ENCODE measurements around the gene NSUN2.

Gene NSUN2

GRCh38 chr5:6598351-6598900 is 34.4 kb downstream of the NSUN2 start:
- Histone ChIP-seq H3K9ac (ENCODE audit: low read depth in 1 of 2, low read length in 2 of 2) (no peak overlapping the region), H3K27me3 (ENCODE audit: control insufficient read depth in 2 of 2, insufficient read depth in 2 of 2, low read length in 2 of 2) (no peaks in the 10 kb centered on the region), H3K4me1 (ENCODE audit: control insufficient read depth in 2 of 2, insufficient read depth in 2 of 2, low read length in 2 of 2) (no peaks in the 10 kb centered on the region), H3K36me3 (ENCODE audit: control insufficient read depth in 2 of 2, insufficient read depth in 2 of 2, low read length in 2 of 2) (peaks cover 33 to 53% of the 10 kb centered on the region in 2 donors), H3K9me3 (ENCODE audit: control insufficient read depth in 2 of 2, low read length in 2 of 2) (no peaks in the 10 kb centered on the region), H3K27ac (ENCODE audit: low read depth in 2 of 2, low read length in 2 of 2) (no peak overlapping the region), H3K4me3 (ENCODE audit: low read length in 2 of 2) (no peak overlapping the region)

- Histone ChIP-seq H3K36me3 (ENCODE audit: control insufficient read depth in 2 of 2, insufficient read depth in 2 of 2, low read length in 2 of 2) (peaks cover 33 to 46% of the 10 kb centered on the region in 2 donors), H3K4me1 (ENCODE audit: control insufficient read depth in 2 of 2, insufficient read depth in 2 of 2, low read length in 2 of 2) (no peaks in the 10 kb centered on the region), H3K27ac (ENCODE audit: low read depth in 2 of 2, low read length in 2 of 2) (no peak overlapping the region), H3K27me3 (ENCODE audit: control insufficient read depth in 2 of 2, insufficient read depth in 2 of 2, low read length in 2 of 2) (no peaks in the 10 kb centered on the region), H3K9me3 (ENCODE audit: control insufficient read depth in 2 of 2, low read length in 2 of 2) (no peaks in the 10 kb centered on the region), H3K9ac (ENCODE audit: low read depth in 1 of 2, low read length in 2 of 2) (no peak overlapping the region), H3K4me3 (ENCODE audit: low read length in 2 of 2) (no peak overlapping the region)
Observed at GRCh38 chr5:6597557-6597956, 35.3 kb downstream of the NSUN2 start.

GRCh38 chr5:6596388-6596787 is 36.5 kb downstream of the NSUN2 start:
- no peaks in the 10 kb centered on the region for H3K4me1 ChIP-seq (ENCODE audit: control insufficient read depth in 2 of 2, insufficient read depth in 2 of 2, low read length in 2 of 2)
- no peak overlapping the region for H3K9ac ChIP-seq (ENCODE audit: low read depth in 1 of 2, low read length in 2 of 2)
- H3K27me3 ChIP-seq (ENCODE audit: control insufficient read depth in 2 of 2, insufficient read depth in 2 of 2, low read length in 2 of 2): no peaks in the 10 kb centered on the region
- no peak overlapping the region for H3K27ac ChIP-seq (ENCODE audit: low read depth in 2 of 2, low read length in 2 of 2)
- H3K4me3 ChIP-seq (ENCODE audit: low read length in 2 of 2): no peak overlapping the region
- H3K9me3 ChIP-seq (ENCODE audit: control insufficient read depth in 2 of 2, low read length in 2 of 2): no peaks in the 10 kb centered on the region
- peaks cover 21 to 34% of the 10 kb centered on the region in 2 donors for H3K36me3 ChIP-seq (ENCODE audit: control insufficient read depth in 2 of 2, insufficient read depth in 2 of 2, low read length in 2 of 2)

- Histone ChIP-seq H3K9me3 (ENCODE audit: control insufficient read depth in 2 of 2, low read length in 2 of 2) (no peaks in the 10 kb centered on the region), H3K27ac (ENCODE audit: low read depth in 2 of 2, low read length in 2 of 2) (no peak overlapping the region), H3K4me1 (ENCODE audit: control insufficient read depth in 2 of 2, insufficient read depth in 2 of 2, low read length in 2 of 2) (no peaks in the 10 kb centered on the region), H3K4me3 (ENCODE audit: low read length in 2 of 2) (no peak overlapping the region), H3K27me3 (ENCODE audit: control insufficient read depth in 2 of 2, insufficient read depth in 2 of 2, low read length in 2 of 2) (no peaks in the 10 kb centered on the region), H3K36me3 (ENCODE audit: control insufficient read depth in 2 of 2, insufficient read depth in 2 of 2, low read length in 2 of 2) (peaks cover 13 to 25% of the 10 kb centered on the region in 2 donors), H3K9ac (ENCODE audit: low read depth in 1 of 2, low read length in 2 of 2) (no peak overlapping the region)
Observed at GRCh38 chr5:6595405-6595804, 37.4 kb downstream of the NSUN2 start.

GRCh38 chr5:6594066-6594465 is 38.8 kb downstream of the NSUN2 start:
- peaks cover 5 to 15% of the 10 kb centered on the region in 2 donors for H3K36me3 ChIP-seq (ENCODE audit: control insufficient read depth in 2 of 2, insufficient read depth in 2 of 2, low read length in 2 of 2)
- H3K4me3 ChIP-seq (ENCODE audit: low read length in 2 of 2): no peak overlapping the region
- H3K27ac ChIP-seq (ENCODE audit: low read depth in 2 of 2, low read length in 2 of 2): no peak overlapping the region
- H3K9ac ChIP-seq (ENCODE audit: low read depth in 1 of 2, low read length in 2 of 2): no peak overlapping the region
- H3K4me1 ChIP-seq (ENCODE audit: control insufficient read depth in 2 of 2, insufficient read depth in 2 of 2, low read length in 2 of 2): no peaks in the 10 kb centered on the region
- no peaks in the 10 kb centered on the region for H3K27me3 ChIP-seq (ENCODE audit: control insufficient read depth in 2 of 2, insufficient read depth in 2 of 2, low read length in 2 of 2)
- no peaks in the 10 kb centered on the region for H3K9me3 ChIP-seq (ENCODE audit: control insufficient read depth in 2 of 2, low read length in 2 of 2)

GRCh38 chr5:6593148-6594016 is 39.5 kb downstream of the NSUN2 start:
- H3K4me3 ChIP-seq (ENCODE audit: low read length in 2 of 2): no peak overlapping the region
- H3K27ac ChIP-seq (ENCODE audit: low read depth in 2 of 2, low read length in 2 of 2): no peak overlapping the region
- no peaks in the 10 kb centered on the region for H3K27me3 ChIP-seq (ENCODE audit: control insufficient read depth in 2 of 2, insufficient read depth in 2 of 2, low read length in 2 of 2)
- peaks cover 0 to 11% of the 10 kb centered on the region in 2 donors for H3K36me3 ChIP-seq (ENCODE audit: control insufficient read depth in 2 of 2, insufficient read depth in 2 of 2, low read length in 2 of 2)
- no peak overlapping the region for H3K9ac ChIP-seq (ENCODE audit: low read depth in 1 of 2, low read length in 2 of 2)
- H3K9me3 ChIP-seq (ENCODE audit: control insufficient read depth in 2 of 2, low read length in 2 of 2): no peaks in the 10 kb centered on the region
- no peaks in the 10 kb centered on the region for H3K4me1 ChIP-seq (ENCODE audit: control insufficient read depth in 2 of 2, insufficient read depth in 2 of 2, low read length in 2 of 2)

GRCh38 chr5:6592601-6593000 is 40.2 kb downstream of the NSUN2 start:
- peaks cover 0 to 11% of the 10 kb centered on the region in 2 donors for H3K36me3 ChIP-seq (ENCODE audit: control insufficient read depth in 2 of 2, insufficient read depth in 2 of 2, low read length in 2 of 2)
- H3K9me3 ChIP-seq (ENCODE audit: control insufficient read depth in 2 of 2, low read length in 2 of 2): no peaks in the 10 kb centered on the region
- H3K27me3 ChIP-seq (ENCODE audit: control insufficient read depth in 2 of 2, insufficient read depth in 2 of 2, low read length in 2 of 2): no peaks in the 10 kb centered on the region
- H3K27ac ChIP-seq (ENCODE audit: low read depth in 2 of 2, low read length in 2 of 2): no peak overlapping the region
- no peak overlapping the region for H3K9ac ChIP-seq (ENCODE audit: low read depth in 1 of 2, low read length in 2 of 2)
- no peak overlapping the region for H3K4me3 ChIP-seq (ENCODE audit: low read length in 2 of 2)
- H3K4me1 ChIP-seq (ENCODE audit: control insufficient read depth in 2 of 2, insufficient read depth in 2 of 2, low read length in 2 of 2): no peaks in the 10 kb centered on the region

GRCh38 chr5:6591671-6592288 is 41.1 kb downstream of the NSUN2 start:
- Histone ChIP-seq H3K36me3 (ENCODE audit: control insufficient read depth in 2 of 2, insufficient read depth in 2 of 2, low read length in 2 of 2) (peaks cover 0 to 4% of the 10 kb centered on the region in 2 donors), H3K27ac (ENCODE audit: low read depth in 2 of 2, low read length in 2 of 2) (no peak overlapping the region), H3K9me3 (ENCODE audit: control insufficient read depth in 2 of 2, low read length in 2 of 2) (no peaks in the 10 kb centered on the region), H3K9ac (ENCODE audit: low read depth in 1 of 2, low read length in 2 of 2) (no peak overlapping the region), H3K4me3 (ENCODE audit: low read length in 2 of 2) (no peak overlapping the region), H3K27me3 (ENCODE audit: control insufficient read depth in 2 of 2, insufficient read depth in 2 of 2, low read length in 2 of 2) (peaks cover 0 to 3% of the 10 kb centered on the region in 2 donors), H3K4me1 (ENCODE audit: control insufficient read depth in 2 of 2, insufficient read depth in 2 of 2, low read length in 2 of 2) (no peaks in the 10 kb centered on the region)

GRCh38 chr5:6590581-6590980 is 42.3 kb downstream of the NSUN2 start:
- H3K27me3 ChIP-seq (ENCODE audit: control insufficient read depth in 2 of 2, insufficient read depth in 2 of 2, low read length in 2 of 2): peaks cover 0 to 3% of the 10 kb centered on the region in 2 donors
- H3K9ac ChIP-seq (ENCODE audit: low read depth in 1 of 2, low read length in 2 of 2): no peak overlapping the region
- no peaks in the 10 kb centered on the region for H3K9me3 ChIP-seq (ENCODE audit: control insufficient read depth in 2 of 2, low read length in 2 of 2)
- no peaks in the 10 kb centered on the region for H3K36me3 ChIP-seq (ENCODE audit: control insufficient read depth in 2 of 2, insufficient read depth in 2 of 2, low read length in 2 of 2)
- no peak overlapping the region for H3K27ac ChIP-seq (ENCODE audit: low read depth in 2 of 2, low read length in 2 of 2)
- no peaks in the 10 kb centered on the region for H3K4me1 ChIP-seq (ENCODE audit: control insufficient read depth in 2 of 2, insufficient read depth in 2 of 2, low read length in 2 of 2)
- H3K4me3 ChIP-seq (ENCODE audit: low read length in 2 of 2): no peak overlapping the region

GRCh38 chr5:6587171-6587570 is 45.7 kb downstream of the NSUN2 start:
- Histone ChIP-seq H3K4me1 (ENCODE audit: control insufficient read depth in 2 of 2, insufficient read depth in 2 of 2, low read length in 2 of 2) (peaks cover 0 to 2% of the 10 kb centered on the region in 2 donors), H3K9me3 (ENCODE audit: control insufficient read depth in 2 of 2, low read length in 2 of 2) (no peaks in the 10 kb centered on the region), H3K4me3 (ENCODE audit: low read length in 2 of 2) (no peak overlapping the region)

More at GRCh38 chr5:6587171-6587570, 45.7 kb downstream of the NSUN2 start:
- Histone ChIP-seq H3K36me3 (ENCODE audit: control insufficient read depth in 2 of 2, insufficient read depth in 2 of 2, low read length in 2 of 2) (no peaks in the 10 kb centered on the region), H3K27me3 (ENCODE audit: control insufficient read depth in 2 of 2, insufficient read depth in 2 of 2, low read length in 2 of 2) (peaks cover 18 to 26% of the 10 kb centered on the region in 2 donors), H3K27ac (ENCODE audit: low read depth in 2 of 2, low read length in 2 of 2) (no peak overlapping the region), H3K9ac (ENCODE audit: low read depth in 1 of 2, low read length in 2 of 2) (no peak overlapping the region)

All from mucosa of rectum (tissue), 2 donors.